GM21619 (cell line): ENCODE measurements around the gene UNC5C.

ENCODE experiments used
- ATAC-seq: cut with Tn5 transposase; IDR thresholded peaks from one replicate; pipeline ENCODE4 v1.9.1; 2021; ENCODE audit not compliant: unreplicated experiment

UNC5C gene

DNA sequence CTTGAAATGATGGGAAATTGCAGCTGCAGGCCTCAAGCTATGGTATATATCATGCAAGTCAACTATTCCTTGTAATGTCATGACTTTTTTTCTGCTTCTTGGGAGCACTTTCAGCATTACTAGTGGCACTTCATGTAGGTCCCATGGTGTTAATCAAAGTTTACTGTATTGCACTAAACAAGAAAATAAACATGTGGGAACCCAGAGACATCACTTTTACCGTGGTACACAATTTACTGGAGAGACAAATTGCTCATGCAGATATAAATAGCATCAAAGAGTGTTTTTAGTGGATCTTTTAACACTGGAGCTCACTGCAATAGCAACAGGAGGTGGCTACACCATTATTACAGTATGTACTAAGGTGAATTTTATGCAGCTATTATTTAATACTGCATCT lies 79.2 kb downstream of the UNC5C start:
- no peak for ATAC-seq

DNA sequence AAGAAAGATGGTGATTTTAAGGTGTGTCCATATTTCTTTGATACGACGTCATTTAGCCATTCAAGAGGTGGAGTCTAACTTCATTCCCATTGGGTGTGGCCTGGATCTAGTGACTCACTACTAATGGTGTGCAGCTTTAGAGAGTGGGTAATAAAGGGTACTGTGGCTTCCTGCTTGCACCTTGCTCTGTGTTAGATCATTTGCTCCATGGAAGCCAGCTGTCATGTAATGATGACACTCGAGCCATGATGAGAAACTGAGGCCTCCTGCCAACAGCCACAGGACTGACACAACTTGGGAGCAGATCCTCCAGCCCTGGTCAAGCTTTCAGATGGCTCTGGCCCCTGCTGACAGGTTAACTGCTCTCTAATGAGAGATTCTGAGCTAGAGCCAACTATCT lies 82.0 kb downstream of the UNC5C start:
- no peak for ATAC-seq

DNA sequence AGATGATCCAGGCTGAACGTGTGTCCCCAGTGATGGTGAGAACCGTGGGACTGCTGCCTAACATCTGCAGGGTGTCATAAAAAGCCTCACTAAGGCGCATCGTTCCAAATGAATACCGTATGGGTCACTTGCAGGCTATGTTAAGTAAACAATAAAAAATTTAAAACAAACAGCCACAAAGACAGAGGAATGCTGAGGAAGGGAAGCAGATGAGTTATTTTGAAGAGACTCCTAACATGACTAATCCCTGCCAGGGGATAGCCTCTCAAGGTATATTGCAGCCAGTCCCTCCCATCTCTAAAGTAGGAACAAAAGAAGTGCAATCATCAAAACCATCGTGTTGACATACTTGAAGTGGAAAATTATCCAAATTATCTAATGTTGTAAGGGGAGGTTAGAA lies 83.8 kb downstream of the UNC5C start:
- no peak for ATAC-seq

DNA sequence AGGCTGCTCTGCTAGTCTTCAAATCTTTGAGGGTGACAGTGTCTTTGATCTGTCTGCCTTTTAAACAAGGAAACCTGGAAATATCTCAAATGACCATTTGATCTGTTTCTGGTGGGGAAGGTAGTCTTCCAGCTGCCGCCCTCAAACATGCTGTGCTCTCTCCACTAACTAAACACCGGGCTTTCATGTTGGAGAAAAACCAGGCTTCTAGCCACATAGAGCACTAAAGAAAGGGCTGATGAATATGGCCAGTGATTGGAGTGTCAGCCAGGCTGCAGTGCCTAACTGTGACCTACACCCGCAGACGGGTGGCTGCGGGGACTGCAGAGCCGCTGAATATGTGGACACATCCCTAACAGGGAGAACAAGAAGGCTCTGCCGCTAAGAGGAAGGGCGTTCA lies 85.9 kb downstream of the UNC5C start:
- no peak for ATAC-seq

DNA sequence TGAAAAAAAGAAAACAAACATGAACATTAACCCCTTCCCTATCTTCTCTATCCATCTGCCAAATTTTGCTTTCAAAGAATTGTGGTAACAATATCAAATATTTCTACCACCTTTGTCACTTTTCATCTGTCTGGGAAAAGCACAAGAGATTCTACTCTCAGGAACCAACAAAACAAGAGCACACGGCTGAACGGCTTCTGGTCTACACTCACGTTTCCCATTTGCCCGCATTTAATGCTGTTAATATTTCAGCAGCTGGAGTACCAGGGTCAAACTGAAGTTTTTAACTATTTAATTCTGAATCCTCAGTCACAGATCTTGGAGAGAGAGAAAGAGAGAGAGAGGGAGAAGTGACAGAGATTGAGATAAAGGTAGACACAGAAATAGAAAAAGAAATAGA lies 91.4 kb downstream of the UNC5C start:
- ATAC-seq, result no peak

DNA sequence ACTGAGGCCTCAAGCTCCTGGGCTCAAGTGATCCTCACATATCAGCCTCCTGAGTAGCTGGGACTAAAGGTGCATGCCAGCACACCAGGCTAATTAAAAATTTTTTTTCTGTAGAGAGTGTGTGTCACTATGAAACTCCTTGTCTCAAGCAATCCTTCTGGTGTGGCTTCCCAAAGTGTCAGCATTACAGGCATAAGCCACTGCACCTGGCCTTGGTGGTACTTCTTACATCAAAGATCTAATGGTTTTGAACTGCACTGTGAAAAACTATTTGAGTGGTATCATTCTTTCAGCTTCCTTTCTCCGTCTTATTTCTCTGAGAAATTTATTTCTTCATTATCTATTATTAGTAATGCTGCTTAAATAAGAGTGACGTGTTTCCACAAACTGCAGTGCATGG lies 98.5 kb downstream of the UNC5C start:
- no peak for ATAC-seq

DNA sequence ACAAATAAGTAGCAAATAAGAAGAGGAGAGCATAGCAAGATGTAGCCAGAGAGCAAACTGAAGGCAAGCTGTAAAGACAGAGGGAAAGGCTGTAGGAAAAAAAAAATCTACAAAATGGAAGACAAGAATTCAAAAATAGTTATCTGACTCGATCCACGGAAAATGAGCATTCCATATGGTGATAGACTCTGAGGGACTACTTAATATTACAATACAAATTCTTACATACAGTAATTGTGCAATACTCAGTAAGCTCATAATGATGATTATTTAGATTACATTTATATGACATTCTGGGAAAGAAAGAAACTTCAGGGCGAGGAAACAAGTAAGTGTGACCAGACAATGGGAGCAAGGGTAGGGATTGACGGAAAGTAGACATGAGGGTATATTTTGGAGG lies 102.6 kb downstream of the UNC5C start:
- ATAC-seq, result no peak

DNA sequence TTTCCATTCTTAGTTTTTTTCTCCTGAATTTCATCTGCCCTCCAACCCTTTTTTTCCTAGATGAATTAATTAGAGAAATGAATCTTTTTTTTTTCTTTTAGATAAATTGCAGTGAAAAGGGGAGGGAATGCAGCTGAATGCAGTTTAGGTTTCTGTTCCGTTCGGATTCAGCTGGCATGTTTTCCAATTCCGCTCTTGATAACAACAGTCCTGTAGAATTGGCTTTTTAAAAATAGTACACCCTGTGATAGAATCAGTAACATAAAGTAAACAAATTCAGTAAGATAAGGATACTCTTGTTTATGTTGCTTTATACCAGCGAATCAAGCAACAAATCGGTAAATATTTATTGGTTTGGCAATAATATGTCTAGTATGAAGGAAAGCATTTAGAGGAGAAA lies 103.5 kb downstream of the UNC5C start:
- no peak for ATAC-seq

DNA sequence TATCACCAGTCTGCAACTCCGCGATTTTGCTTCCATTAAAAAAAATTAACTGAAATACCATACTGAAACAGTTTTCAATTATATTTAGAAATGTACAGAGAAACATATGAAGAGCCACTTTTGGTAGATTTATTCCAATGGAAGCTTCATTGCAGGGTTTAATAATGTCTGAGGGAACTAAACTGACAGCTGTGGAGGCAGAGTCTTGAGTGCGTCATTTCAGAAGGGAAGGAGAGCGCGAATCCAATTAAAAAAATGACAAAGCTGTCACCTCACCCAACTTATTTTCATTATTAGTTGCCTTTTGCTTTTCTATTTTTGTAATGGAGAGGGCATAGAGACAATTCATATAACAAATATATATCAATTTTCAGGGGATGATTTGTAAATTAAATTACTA lies 104.0 kb downstream of the UNC5C start:
- no peak for ATAC-seq

DNA sequence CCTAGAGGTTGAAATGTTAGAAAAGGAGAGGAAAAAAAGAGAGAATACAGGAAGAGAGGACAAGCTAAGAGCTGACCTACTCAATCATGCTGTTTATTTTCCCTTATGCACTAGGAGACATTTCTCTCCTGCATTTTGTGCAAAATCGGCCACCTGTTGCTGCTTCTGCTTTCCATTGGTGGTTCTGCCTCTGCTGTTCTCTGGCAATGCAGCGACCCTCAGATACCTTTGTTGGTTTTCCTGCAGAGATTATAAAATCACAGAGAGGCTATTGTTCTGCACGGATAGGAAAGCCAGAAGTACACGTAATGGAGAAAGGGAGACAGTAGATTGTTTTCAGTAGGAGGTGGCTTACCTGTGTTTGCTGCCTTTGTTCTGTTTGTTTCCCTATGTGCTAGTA lies 108.9 kb downstream of the UNC5C start:
- ATAC-seq, result no peak

DNA sequence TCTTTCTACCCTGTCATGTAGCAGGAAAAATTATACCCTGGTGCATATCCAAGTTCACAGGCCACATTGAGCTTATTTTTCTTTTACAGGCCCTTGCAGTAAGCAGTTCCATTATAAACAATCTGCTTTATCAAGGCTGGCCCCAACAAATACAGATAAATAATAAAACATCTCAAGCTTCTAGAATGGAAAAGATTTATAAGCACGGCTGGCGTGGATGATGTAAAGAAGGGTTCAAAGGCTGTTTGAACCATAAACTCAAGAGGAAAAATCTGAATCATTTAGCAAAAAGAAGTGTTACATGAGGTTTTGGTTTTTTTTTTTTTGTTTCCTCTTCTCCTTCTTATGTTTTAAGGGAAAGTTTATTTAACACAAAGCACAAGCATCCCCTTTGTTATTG lies 109.7 kb downstream of the UNC5C start:
- no peak for ATAC-seq

DNA sequence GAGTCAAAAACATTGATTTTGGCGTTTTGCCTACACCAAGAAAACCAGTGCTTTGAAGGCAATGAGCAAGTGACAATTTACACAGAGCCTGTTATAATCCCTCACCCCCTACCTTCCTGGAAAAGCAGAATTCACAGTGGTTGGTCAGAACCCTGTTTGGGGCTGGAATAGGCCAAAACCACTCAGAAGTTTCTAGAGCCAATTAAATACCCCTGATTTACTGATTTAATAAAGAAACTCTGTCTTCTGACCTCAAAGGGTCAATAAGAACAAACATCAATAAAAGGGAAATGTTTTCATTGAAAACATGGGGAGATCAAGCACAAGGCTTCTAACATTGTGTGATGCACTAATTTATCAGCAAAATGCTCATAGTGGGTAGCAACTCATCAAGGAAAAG lies 116.3 kb downstream of the UNC5C start:
- ATAC-seq, result no peak

DNA sequence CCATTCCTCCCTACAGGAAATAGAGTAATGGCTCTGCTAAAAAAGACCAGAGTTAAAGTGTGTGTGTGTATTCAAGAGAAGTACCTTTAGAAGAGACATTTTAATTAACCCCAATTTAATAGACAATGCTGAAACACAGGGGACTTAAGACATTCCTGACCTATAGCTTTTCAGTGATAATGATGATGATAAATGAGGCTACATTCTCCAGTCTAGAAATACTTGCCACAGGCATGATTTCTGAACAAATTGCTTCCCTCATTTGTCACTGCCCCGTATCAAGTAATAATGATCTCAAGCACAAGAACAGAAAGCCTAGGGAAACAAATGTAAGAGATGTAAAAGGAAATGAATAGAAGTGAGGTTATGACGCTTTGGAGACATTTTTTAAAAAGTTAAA lies 117.1 kb downstream of the UNC5C start:
- no peak for ATAC-seq

DNA sequence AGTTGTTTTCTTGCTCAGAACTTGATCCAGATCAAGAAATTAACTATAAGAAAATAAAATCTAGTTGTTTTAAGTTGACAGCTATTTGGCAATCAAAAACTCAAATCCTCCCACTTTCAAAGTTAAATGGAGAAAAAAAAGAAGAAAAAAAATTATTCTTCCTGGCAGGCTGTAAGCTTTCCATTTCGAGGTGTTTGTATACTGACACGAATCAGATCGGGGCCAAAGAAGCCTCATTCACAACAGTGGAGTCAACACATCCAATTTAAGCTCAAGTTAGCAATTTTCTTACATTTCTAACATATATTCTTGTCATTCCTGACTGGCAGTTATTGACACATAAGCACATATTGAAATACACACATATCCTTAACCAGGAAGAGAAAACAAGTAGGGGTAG lies 119.4 kb downstream of the UNC5C start:
- ATAC-seq, result no peak

DNA sequence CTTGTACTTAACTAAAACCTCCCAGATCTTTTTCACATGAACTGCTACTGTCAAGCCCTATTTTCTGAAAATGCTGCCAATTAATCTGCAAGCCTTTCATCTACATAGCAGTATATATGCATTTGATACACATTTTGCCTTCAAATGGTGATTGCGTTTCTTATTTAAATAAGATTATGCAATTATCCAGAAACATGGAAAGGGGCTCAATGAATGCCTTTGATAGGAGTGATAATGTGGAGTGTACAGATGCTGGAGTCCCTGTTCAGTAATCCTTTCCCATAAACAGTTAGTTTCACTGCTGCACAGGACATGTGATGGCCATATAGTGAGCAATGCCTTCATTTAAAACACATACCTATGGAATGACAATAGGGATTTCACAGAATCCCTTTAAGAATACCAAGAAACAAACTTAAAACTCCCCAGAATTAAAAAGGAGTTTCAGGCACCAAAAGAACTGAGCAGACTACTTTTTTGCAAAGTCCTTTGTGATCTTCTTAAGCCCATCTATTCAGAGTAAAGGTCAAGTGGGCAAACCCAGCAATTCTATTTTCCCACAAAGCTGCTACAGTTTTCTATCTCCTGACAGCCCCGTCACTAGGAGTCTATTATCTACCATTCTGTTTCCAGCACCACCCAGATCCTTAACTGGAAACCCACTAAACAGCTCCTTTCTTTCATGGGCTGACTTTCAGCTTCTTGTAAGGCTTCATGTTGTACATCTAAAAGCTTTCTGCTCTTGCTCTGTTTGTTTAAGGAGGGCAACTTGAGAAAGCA lies 120.3 kb downstream of the UNC5C start:
- no peak for ATAC-seq

DNA sequence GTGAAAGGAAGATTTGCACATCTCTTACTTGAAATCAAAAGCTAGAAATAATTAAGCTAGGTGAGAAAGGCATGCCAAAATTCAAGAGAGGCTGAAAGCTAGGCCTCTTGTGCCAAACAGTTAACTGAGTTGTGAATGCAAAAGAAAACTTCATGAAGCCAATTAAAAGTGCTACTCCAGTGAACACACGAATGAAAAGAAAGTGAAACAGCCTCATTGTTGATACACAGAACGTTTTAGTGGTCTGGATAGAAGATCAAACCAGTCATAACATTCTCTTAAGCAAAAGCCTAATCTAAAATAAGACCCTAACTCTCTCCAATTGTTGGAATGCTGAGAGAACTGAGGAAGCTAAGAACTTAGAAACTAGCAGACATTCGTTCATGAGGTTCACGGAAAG lies 122.3 kb downstream of the UNC5C start:
- ATAC-seq, result no peak

DNA sequence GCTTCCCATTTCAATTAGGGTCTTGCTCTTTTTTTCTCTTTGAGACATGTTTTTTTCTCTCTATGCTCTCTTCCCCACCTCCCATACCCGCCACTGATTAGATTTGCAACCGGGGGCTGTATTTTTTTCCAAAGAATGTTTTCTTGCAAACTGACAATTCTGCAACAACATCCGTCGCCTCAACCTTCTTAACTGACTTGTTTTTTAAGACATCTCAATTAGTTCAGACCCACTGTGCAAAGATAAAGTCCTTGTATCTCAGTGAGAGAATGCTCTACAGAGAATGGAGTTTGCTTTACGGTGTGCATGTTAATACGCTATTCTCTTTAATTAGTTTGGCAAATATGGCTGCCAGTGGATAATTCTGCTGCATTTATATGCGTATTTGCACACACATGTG lies 126.3 kb downstream of the UNC5C start:
- ATAC-seq, result no peak

DNA sequence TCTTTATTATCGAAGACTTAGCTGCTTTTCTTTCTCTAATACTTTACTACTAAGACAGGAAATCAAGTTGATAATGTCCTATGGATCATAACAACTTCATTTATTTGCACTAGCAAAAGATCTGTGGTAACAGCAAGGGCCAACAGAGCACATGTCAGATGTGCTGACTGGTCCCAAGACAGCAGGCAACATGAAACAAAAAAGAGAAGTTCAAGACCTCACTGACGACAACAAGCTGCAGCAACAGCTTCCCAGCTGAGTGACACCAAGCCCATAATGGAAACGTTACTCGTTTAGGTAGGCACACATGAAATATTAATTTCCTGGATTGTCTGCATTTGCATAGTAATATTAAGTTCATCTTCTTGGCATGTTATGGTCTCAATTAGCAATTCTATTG lies 126.9 kb downstream of the UNC5C start:
- ATAC-seq, result no peak

DNA sequence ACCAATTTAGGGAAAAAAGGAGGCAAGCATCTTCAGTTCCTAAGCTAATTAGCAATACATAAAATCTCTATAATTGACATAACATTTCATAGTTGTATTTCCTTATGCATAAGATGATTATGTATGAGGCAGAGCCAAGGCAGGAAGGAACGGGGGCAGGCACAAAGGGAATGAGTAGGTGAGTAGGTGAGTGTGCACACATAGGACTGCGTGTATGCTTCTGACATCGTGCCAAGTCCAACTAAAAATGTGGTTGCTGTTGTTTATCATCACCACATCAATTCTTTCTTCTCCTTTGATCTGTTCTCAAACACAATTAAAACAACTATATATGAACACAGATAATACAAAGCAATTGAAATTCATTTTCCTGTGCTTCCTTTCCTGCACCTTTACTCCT lies 131.2 kb downstream of the UNC5C start:
- ATAC-seq, result no peak

DNA sequence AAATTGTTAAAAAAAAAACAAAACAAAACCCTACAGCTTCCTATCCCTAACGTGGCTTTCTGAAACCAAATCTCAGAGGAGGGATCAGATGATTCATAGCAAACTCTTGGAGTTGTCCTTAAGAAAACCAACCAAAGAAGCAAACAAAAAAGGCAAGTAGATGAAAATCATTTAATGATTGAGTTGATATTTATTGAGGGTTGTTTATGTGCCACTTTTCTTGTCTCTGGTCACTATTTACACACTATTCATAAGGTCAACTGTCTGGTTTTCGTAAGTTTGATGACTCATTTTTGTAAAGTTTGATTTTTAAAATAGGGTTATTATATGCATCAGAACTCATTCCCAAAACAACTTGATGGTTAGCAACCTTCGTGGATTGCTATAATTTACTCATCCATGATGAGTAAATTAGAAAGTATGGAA lies 133.4 kb downstream of the UNC5C start:
- no peak for ATAC-seq

DNA sequence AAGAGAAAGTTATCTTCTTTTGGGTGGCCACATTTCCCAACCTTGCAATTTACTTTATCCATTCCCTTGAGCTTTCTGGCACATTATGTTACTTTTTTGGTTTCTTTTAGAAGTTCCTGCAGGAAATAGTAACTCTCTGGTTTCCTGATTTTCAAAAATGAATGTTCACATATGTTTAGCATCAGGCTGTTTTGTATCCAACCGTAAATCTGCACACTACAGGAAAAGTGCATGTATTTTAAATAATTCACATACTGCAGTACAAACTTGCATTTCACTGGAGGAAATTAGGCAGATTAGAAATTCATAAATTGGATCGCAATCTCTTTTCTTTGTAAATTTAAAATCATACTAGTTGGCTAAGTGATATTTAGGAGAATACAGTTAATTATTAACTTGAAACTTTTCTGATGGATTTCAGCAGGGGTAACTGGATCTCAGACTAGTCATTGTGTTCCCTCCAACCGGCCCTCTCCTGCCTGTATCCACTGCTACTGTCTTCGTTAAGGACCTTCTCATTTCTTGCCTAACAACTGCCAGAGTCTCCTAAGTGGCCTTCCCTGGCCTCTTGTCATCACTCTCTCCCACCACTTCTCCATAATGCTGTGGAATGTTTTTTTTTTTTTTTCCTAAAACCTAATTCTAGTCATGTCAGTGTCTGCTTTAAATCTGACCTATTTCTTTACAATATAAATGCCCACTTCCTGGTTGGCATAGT lies 137.2 kb downstream of the UNC5C start:
- ATAC-seq, result no peak

DNA sequence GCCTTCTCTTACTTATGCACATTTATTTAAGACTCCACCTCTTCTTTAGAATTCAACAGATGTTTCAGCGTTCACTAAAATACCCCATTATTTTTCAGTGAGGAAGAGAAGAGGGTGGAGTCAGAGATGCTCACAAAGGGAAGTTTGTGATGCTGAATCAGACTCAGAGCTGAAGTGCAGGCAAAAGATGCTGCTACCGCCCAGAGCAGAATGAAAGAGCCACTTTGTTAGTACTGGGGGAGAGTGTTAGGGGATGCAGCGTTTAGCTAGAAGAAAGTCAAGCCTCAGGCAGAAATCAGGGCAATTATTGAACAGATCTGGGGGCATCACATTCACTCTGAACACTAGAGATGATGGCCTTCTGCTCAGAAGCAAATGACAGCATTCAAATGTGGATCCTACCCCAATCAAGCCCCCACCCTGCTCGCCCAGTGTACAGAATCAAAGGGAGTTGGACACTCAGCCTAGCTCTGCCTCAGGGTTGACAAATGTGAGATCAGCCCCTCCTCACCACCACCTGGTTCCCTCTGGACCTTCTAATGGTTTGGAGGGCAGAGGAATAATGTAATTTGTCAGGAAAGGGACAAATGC lies 138.3 kb downstream of the UNC5C start:
- no peak for ATAC-seq
